DMS114 treated with DMSO at 0.1 percent for 48 hours (cell line): ENCODE measurements around the gene AKAP9.
"Not testable (repeated sequence)": the region's sequence is repeated elsewhere in the genome, so short reads cannot be mapped to it uniquely, and the experiment has no call there.

ENCODE experiments used
- DNase-seq: peaks from one replicate; lab custom pipeline; 2025; ENCODE audit not compliant: unreplicated experiment; lab: John Stamatoyannopoulos, UW

Gene AKAP9

GRCh38 chr7:91940572-91941341, at the start of gene AKAP9:
AKAP9 (plus strand) TSS chr7:91940862; CDS start chr7:91941100, 238 bp downstream.
- DNase-seq: peak; percentile 32

DNA sequence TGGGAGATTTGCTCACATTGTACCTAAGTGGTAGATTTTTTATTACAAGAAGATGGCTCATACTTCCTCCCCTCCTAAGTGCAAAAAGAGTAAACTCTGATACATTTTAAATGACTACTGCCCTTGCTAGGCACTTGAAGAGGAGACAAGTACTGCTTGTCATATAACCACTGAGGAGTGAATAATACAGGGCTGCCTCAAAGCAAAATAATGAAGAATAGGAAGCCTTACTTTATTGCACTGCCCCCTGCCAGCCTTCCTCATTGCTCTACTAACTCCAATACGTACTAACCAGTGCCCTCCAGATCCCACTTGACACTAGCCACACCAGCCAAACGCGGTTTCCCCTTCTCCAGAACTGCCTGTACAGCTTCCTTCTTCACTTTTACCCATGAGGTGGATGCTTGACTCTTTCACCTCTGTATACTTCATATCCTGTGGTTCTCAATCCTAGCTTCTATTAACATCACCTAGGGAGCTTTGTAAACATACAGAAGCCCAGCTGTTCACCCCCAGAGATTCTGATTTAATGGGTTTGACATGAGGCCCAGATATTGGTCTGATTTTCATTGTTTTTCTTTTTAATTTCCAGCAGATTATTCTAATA, 48.5 kb upstream of the AKAP9 start:
- no peak for DNase-seq

- DNase-seq: no peak
These were observed 47.8 kb upstream of the AKAP9 start for GRCh38 chr7:91892821-91893340.

GRCh38 chr7:91893699-91894098, 47.0 kb upstream of the AKAP9 start:
- not testable (repeated sequence) for DNase-seq

DNA sequence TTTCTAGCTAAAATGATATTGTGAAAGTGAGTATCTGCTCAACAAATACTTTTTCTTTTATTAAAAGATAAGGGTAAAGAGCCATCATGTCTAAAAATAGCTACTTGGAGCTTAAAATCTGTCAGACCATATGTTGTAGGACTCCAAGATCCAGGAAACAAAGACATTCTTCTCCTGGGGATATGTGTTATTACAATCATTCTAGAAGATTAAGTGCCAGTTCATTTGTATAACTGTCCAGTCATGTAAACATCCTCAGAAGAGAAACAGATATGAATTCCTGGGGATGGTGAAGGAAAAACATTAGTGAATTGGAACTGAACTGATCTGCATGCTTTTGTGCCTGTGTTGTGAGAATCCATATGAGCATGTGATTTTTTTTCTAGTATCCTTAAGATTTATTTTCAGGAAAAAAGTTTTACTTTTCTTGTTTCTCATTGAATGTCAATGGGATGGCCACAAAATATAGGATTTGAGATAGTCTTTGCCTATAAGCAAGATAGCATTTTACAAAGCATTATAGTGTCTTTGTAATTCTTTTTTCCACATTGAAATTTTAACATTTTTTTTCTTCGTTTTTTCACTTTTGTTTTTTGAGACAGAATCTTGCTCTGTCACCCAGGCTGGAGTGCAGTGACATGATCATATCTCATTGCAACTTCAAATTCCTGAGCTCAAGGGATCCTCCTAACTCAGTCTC, 45.7 kb upstream of the AKAP9 start:
- DNase-seq: no peak

GRCh38 chr7:91898240-91898992, 42.2 kb upstream of the AKAP9 start:
- no peak for DNase-seq

GRCh38 chr7:91899563-91899962, 41.1 kb upstream of the AKAP9 start:
- DNase-seq: no peak

DNA sequence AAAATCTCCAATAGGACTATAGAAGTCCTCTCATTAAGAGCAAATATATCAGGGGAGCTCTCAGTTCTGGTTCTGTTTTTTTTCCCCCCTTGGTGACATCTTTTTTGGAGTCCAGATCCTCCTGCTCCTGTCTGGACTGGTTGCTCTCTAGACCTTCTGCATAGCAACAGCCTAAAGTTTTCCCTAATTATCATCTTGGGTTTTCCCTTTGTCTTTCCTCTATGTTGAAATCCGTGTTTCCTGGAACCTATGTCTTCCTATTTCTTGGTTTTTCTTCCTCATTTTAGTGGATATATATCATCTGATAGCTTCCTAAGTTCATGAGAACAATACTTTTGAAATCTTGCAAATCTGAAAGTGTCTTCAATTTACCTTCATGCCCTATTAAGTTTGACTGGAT, 30.5 kb upstream of the AKAP9 start:
- DNase-seq: no peak

DNA sequence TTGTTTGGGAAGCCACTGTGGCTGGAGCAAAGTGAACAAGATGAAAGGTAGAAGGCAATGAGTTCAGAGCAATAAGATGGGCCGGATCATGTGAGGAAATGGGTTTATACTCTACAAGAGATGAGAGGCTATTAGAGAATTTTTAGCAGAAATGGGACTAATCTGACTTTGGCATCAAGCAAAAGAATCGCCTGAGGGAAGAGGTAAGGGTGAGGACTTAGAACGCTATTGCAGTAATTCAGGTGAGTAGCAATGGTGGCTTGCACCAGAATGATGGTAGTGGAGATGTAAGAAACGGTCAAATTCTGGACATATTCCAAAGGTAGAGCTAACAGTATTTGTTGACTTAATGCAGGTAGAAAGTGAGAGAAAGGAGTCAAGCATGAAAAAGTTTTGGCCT, 29.5 kb upstream of the AKAP9 start:
- DNase-seq: no peak

GRCh38 chr7:91912494-91912893, 28.2 kb upstream of the AKAP9 start:
- no peak for DNase-seq

- no peak for DNase-seq
These were observed 27.1 kb upstream of the AKAP9 start for GRCh38 chr7:91913612-91914011.

DNA sequence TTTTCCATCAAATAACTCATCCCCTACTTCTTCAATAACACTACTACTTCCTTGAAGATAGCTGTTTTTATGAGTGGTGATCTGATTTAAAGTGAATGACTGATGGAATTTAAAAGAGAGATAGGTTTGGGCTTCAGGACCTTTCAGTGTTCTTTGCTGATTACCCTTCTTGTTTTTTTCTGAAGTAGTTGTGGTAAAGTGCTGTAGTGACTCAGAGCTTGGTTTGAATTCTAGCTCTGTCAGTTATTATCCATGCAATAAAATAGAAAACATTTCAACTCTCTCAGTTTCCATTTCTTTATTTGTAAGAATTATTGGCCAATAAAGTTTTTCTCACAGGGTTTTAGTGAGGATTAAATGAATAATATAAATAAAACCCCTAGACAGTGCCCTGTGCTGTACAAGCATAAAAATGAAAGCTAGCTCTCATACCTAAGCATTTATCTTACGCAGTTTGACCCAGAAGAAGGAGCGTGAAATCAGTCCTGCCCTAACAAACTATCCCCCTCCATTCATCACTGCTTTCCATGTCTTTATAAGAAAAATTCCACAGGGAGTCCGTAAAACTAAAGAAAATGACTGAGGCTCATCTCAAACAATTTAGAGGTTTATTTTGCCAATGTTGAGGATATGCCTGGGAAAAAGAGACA, 25.1 kb upstream of the AKAP9 start:
- no peak for DNase-seq

GRCh38 chr7:91916051-91916440, 24.6 kb upstream of the AKAP9 start:
- no peak for DNase-seq

DNA sequence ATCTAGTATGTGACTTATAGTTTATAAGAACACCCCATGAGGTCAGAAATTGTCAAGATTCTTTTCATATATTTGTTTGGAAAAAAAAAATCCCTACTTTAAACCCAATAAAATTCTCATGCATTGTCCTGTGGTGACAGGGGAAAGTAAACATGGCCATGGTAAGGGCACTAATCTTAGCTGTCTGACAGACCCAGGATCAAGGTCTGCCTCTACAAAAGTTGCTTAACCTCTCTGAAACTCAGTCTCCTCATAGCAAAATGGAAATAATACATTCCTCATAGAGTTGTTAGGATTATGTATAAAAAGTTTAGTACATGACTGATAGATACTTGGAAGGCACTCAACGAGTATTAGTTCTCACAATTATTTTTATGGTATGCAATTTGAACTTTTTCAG, 22.3 kb upstream of the AKAP9 start:
- no peak for DNase-seq

GRCh38 chr7:91922857-91923256, 17.8 kb upstream of the AKAP9 start:
- no peak for DNase-seq

DNA sequence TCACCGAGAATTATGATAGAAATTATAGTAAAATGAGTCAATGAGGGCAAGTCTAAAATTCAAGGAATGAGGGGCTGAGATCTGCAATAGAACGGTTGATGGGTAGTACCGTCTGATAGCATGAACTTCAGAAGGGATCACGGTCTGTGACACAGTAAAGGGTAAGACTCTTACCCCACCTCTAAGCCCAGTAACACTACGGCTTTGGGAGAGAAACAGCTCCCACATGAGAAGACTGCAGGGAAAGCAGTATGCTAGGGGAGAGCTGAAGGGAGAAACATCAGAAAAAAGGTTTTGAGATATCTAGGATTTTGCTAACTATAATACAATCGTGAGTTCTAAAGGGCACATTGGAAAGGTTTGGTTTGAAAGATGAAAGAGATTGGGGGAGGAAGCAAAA, 12.8 kb upstream of the AKAP9 start:
- DNase-seq: no peak

DNA sequence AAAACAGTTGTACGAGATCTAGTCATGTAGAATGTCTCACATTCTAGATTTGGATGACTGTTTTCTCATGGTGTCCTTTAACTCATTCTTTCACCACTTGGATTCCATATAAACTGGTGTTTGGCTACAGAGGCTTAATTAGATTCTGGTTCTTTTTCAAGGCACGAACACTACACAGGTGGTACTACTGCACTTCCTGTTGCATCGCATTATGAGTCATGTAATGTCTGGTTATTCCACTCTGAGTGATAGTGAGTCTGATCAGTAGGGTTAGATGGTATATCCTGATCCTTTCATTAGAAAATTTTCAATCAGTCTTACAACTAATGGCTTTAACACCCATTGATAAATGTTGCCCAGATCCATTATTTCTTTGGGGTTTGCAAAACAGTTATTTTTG, 11.2 kb upstream of the AKAP9 start:
- DNase-seq: no peak

GRCh38 chr7:91940171-91940570, 491 bp upstream of the AKAP9 start:
- no peak for DNase-seq

DNA sequence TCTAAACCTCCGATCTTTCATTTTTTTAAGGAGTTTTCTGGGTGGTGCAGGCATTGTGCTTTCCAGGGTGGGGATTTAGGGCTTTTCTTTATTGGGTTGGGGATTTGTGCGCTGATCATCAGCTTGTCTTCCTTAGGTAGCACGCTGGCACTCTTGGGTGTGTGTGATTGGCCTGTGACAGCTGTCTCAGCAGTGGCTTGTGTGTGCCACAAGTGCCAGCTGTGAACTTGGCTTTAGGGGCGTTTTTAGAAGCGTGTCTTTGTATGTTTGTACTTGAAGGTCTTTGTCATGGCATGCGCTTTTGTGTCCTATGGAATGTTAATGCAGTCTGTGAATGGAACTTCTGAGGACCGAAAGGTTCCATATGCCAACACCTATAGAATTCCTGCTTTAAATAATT, 788 bp downstream of the AKAP9 start:
- DNase-seq: no peak

- no peak for DNase-seq
These were observed 1.6 kb downstream of the AKAP9 start for GRCh38 chr7:91942312-91942711.

DNA sequence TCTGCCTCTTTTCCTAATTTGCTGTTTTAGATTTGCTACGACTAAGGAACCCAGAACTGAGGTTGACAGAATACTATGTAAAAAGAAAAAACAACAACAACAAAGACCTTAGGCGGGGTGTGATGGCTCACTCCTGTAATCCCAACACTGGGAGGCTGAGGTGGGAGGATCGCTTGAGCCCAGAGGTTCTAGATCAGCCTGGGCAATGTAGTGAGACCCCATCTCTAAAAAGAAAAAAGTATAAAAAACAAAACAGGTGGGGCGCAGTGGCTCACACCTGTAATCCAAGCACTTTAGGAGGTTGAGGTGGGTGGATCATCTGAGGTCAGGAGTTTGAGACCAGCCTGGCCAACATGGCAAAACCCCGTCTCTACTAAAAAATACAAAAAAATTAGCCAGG, 4.3 kb downstream of the AKAP9 start:
- DNase-seq: not testable (repeated sequence)
